Hepatic stellate cell (primary cell): Measurements from ENCODE around the gene HOMEZ.

Experiments used
- DNase-seq: peaks from one replicate; pipeline ENCODE4 v3.0.0; 2011; ENCODE audit warnings: low spot score

HOMEZ gene

DNA sequence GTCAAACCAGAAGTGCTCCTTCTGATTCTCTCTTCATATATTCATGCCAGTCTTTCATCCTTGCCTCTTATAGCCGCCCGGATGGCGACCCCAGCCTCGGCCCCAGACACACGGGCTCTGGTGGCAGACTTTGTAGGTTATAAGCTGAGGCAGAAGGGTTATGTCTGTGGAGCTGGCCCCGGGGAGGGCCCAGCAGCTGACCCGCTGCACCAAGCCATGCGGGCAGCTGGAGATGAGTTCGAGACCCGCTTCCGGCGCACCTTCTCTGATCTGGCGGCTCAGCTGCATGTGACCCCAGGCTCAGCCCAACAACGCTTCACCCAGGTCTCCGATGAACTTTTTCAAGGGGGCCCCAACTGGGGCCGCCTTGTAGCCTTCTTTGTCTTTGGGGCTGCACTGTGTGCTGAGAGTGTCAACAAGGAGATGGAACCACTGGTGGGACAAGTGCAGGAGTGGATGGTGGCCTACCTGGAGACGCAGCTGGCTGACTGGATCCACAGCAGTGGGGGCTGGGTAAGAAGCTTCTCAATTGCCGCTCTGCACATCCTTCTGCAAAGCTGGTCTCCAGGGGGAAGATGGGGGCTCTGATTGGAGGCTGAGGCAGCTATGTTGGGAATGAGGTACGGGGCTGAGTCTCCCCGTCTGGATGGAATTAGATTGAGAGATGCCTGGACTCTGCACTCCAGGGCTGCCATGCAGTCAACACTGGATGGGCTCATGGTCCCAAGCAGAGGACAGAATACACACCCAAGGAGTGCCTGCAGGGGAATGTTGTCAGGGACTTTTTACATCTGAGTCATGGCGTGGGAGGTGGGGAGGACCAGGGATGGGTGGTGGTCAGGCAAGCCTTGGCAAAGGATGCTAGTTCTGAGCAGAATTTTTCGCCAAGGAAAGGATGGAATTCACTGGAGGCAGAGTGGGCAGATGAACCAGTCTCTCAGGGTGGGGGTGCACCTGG is 22.0 kb upstream of the HOMEZ start:
- DNase-seq: no peak

DNA sequence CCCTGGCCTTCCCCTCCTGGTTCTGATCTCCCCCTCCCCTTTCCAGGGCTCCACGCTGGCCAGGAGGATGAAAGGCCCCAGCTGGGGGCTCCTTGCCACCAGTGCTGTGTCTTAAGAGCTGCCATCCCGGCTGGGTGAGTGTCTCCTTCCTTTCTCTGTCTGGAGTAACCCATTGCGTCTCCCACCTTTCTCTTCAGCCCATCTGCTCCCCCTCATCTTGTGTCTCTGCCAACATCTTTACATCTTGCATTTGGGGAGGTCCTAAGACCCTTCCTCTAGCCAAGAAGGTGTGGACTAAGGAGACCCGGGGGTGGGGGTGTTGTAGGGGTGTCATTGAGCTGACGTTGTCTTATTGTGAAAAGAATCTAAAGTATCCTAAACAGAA is 21.2 kb upstream of the HOMEZ start:
- DNase-seq: no peak

DNA sequence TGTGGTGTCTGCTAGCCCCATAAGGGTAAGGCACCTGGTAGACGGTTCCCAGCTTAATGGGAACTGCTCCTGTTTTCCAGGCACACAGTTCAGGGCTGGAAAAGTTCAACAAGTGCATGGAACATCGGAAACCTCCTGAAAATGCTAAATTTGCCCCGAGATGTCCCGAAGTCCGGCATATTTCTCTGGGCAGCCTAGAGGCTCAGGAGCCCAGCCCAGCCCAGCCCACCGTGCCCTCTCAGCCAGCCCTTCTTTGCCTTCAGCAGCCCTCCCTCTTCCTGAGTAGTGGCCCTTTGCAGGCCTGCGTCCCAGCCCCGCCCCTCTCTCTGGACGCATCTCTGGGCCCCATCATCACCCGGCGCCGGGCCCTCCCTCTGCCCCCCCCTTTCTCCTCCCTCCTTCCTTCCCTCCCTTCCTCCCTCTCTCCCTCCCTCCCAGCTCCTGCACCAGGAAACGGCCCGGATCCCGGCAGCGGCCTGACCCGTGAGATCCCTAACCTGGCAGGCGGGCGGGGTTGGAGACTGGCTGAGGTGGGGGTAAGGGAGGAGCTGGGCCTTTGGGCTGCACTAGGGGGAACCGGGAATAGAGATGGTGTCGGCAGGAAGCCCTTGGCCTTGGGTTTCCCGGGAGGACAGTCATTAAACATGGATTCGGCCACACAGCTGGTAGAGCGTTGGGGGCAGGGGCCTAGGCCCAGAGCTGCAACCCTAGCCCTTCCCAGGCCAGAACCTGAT is 20.6 kb upstream of the HOMEZ start, which contains the start of gene BCL2L2:
BCL2L2 (plus strand) TSS at position 422 of the 734 bp plus-strand sequence. CDS start 935 bp downstream, outside the sequence.
- peak; percentile 78 for DNase-seq

DNA sequence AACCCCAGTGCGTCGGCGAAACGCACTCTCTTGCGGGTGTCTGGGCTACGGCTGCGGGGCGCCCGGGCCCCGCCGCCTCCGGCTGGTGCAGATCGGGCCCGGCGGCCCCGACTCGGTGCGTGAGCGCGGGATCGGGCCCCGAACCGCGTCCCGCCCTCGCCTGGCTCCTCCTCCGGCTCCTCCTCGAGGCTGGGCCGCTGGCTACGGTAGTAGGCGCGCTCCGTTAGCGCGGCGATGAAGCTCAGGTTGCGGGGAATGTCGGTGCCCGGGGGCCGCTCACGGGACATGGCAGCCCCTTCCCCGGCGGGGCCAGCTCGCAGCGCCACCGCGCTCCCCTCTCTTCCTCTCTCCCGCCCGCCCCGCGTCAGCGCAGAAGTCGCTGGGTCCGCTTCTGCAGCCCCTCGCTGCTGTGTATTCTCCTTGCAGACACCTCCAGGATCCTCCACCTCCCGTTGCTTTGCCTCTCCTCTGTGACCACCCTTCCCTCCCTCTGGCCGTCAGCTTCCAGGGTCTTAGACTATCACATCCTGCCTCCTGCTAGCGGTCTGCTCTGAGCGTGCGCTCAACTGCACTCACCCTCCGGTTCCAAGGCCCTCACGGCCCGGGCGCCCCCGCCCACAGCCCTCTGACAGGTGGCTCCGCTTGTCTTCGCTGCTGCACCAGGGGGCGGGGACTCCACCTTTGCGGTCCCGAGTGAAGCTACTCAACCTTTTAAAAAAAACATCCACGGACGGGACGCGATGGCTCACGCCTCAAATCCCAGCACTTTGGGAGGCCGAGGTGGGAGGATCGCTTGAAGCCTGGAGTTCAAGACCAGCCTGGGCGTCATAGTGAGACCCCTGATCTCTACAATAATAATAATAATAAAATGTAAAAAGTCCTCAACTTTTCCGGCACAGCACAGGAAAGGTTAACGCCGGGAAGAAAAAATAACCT is 16.6 kb upstream of the HOMEZ start, which contains the start of gene PPP1R3E:
PPP1R3E (minus strand) TSS at position 570 of the 936 bp plus-strand sequence; CDS start at position 287, 283 bp downstream.
- DNase-seq: peak; percentile 37

DNA sequence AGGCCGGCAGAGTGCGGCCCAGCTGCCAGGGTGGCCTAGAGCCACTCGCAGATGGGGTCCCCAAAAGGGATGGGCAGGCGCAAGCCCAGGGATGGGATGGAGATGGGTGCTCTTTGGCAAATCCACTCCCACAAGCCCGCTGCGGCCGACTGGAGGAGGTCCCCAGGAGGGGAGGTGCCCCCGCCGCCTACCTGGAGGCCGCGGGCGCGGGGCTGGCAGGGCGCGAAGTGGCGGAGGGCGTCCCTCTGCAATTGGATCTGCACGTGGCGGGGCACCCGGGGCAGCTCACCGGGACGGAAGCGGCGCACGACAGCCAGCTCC is 16.0 kb upstream of the HOMEZ start:
- DNase-seq: no peak

DNA sequence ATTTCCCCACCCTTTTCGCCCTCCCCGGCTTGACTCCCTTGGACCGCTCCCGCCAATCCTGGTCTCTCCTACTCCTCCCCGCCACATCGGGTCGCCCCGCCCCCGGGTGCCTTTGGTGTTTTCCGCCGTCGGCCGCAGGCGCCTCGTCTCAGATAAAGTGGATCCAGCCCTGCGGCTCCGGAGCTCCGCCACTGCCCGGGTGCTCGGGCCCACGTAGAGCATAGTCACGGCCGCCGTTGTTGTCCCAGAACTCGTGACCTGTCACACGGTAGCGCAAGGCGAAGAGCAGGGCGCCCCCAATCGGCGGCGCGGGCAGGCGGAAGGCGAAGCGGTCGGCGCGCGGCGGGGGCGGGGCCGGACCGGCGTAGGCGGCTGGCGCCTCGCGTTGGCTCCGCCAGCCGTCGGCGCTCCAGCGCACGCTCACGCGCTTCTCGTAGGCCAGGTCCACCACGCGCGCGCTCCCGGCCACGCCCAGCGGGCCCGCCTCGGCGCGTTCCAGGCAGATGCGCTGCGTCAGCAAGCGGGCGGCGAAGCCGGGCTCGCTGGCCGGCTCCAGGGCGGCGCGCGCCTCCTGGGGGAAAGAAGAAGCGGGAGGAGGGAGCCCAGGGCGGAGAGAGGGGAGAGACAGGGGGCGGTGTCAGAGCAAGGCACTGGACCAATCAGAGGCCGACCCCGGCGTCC is 15.5 kb upstream of the HOMEZ start:
- DNase-seq: peak; percentile 99

DNA sequence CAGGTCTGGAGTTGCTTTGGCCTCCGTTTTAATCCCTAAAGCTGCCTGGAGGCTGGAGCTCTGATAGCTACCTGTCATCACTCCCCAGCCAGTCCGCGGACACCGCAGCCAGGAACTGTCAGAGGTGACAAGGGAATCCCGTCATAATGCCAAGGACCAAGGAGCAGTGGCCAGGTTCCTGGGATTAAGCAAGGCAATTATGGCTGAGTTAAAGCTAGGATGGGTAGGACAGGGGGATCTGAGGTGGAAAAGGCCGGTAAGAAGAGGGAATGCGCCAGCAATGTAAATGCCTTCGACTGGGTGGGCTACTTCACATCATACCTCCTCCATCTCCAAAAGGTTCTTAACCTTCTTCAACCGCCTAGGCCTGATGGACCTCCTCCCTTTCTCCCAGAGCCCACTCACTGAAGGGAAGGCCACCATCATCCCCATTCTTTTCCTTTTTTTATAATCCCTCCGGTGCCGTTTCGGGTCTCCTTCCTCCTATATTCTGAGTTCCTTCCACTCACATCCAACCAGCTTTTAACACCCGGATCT is 14.8 kb upstream of the HOMEZ start:
- peak; percentile 24 for DNase-seq

DNA sequence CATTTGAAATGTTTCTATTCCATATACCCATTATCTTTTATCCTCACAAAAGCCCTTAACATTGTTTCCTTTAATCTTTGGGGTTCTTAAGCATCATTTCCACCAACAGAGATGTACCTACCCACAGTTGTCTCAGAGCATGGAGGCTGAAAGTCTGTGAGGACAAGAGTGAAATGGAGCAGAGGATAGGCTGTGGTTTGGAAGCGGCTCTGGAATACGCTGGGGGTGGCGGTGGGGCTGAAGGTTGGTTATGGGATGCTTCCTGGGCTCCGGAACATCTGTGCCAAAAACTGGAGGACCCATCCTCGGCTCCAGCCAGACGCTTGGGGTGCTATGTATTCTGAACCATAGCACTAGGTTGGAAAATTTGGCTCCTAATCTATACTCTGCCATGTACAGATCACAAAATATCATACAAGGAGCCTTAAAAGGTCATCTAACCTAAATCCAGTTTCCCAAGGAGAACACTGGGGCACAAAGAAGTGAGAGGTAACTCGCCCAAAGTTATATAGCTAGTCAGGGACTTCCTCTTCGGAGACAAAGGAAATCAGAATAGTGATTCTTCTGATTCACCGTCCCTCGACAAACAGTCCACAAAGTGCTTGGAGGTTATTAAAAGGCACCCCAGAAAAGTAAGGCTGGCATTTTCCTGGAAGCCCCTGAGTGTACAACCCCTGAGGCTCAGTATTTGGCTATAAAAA is 14.2 kb upstream of the HOMEZ start:
- DNase-seq: no peak

DNA sequence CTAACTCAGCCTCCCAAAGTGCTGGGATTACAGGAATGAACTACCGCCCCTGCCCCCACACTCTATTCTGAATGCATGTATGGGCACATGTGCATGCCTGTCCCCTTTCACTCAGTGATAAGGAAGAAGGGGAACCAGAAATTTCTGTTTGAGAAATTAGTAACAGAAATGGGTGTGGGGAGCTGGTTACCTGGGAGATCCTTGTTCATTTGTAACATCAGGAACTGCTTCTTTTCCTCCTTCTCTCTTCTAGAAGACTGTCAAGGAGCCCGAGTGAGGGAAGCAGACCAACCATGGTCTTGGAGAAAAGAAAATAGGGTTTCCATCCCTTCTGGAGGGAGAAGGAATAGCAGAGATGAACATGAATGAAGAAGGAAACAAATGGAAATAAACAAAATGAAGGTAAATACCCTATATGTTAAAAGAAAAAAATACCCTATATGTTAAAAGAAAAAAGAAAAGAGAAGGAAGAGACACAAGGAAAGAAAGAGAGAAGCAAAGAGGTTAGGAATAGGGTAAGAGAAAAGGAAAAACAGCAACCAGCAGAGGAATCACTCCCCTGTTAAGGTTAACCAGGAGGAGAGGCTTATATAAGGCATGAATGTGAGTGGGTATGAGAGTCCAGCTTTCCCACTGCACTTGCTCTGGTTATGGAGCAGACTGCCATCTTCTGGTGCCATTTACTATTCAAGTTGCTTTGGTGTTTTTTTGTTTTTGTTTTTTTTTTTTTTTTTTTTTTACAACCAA is 13.5 kb upstream of the HOMEZ start:
- DNase-seq: peak; percentile 22

DNA sequence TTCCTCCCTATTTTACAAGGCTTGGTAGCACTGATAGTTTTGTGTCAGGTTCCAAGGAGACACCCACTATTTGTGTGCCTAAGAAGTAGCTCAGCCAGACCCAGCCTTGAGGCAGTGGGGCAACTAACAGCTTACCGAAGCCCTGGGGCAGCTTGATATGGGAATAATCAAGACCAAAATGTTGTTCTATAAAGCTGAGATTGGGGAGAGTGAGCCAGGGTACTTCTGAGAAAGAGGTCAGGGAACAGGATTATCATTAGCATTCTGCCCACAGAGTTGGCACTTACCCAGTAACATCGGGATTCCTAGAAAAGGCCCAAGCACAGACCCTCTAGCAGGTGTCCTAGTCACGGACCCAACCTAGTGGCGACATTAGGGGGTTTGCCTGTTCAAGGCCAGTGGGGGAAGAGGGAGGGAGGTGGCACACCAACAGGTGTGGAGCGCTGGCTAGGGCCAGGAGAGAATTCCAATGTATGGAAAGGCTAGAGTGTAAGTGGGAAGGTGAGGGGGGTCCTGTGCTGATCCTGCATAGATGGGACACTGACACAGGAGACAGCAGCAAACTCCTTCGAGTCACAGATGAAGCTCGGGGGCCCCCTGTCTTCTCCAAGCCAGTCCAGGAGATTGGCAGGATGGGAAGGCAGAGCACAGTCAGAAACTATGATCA is 11.8 kb upstream of the HOMEZ start:
- DNase-seq: no peak

DNA sequence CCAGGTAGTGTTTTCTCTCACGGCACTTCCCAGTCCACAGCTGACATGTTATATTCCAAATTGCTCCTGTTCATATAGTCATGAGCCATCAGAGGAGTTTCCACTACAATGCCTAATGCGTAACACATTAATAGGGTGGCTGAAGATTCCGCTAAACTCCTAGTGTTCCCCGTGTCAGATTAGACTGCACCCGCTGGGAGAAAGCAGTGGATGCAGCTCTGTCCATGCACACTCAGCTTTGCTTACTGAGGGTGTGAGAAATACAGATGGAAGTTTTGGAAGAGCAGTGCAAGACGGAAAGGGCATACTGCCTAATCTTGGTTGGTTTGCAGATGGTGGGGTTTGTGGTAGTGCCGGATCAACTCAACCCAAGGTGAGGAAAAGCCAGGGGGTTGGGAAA is 11.2 kb upstream of the HOMEZ start:
- DNase-seq: no peak

DNA sequence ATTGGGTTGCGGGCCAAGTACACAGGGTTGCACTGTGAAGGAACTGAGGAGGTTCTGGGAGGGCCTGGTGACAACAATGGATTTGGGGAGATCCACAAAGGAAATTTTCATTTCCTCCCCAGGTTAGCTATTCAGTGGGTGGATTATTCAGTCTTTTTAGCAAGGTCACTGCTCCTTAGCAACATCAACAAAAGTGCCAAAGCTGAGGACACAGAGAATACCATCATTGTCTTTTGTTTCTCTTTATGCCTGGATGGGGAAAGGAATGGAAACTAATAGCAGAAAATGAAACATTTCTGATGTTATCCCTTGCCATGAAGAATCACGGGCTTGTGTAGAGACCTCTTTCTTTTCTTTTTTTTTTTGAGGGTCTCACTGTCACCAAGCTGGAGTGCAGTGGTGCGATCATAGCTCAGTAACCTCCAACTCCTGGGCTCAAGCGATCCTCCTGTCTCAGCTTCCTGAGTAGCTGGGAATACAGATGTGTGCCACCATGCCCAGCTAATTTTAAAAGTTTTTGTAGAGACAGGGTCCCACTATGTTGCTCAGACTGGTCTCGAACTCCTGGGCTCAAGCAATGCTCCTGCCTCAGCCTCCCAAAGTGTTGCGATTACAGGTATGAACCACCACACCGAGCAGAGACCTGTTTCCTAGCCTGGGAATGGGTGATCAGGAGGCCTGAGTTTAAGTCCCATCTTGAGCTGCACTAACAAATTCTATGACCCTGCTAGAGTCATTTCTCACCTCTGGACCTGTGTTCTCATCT is 10.3 kb upstream of the HOMEZ start:
- no peak for DNase-seq

DNA sequence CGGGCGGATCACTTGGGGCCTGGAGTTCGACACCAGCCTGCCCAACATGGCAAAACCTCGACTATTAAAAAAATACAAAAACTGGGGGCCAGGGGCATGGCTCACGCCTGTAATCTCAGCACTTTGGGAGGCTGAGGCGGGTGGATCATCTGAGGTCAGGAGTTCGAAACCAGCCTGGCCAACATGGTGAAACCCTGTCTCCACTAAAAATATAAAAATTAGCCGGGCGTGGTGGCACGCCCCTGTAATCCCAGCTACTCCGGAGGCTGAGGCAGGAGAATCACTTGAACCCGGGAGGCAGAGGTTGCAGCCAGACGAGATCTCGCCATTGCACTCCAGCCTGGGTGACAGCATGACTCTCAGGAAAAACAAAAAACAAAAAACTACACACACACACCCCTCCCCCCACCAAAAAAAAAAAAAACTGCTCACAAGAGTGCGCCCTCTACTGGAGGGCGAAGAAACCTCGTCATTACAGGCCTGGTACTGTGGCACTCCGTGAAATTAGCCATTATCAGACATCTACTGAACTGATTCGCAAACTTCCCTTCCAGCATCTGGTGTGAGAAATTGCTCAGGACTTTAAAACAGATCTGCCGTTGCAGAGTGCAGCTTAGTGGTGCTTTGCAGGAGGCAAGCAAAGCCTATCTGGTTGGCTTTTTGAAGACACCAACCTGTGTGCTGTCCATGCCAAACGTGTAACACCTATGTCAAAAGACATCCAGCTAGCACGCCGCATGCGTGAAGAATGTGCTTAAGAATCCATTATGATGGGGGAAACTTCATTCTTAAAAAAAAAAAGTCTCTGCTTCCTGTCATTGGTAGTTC is 9.0 kb upstream of the HOMEZ start:
- DNase-seq: peak; percentile 11

DNA sequence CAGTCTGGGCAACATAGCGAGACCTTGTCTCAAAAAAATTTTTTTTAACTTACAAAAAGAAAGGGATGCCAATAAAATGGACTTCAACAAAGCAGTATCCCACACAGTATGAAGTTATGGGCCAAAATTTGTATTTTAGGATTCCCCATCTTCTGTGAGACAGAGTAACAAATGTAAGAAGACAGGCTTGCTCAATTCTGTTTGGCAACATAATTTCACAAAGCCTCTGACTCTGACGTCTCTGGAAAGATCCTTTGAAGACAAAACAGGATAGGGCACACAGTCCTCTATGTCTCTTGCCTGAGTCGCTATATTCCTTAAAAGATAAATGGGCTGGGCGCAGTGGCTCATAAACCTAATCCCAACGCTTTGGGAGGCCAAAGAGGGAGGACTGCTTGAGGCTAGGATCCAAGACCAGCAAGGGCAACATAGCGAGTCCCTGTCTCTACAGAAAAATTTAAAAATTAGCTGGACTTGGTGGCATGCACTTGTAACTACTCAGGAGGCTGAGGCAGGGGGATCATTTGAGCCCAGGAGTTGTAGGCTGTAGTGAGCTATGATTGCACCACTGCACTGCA is 1.1 kb upstream of the HOMEZ start:
- DNase-seq: no peak

DNA sequence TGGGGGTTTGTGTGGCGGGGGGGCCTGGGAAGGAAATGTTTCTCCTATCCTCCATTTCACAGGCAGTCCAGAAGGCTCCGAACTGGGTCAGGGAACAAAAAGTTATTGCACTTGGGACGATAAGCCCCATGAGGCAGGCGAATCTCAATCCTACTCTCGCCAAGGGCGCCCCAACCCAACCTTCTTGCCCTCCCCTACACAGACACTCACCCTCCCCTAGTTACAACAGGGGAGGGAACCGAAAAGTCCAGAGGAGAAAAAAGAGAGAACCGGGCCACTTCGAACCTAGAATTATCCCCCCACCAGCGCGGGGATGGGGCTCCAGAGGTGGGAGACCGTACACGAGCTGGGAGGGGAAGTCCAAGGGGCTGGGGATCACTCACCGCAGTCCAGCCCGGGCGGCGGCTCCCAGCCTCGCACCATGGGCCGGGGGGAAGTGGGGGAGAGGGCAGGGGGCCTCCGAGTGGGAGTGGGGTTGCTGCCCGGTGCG is 357 bp downstream of the HOMEZ start:
- DNase-seq: peak; percentile 38

DNA sequence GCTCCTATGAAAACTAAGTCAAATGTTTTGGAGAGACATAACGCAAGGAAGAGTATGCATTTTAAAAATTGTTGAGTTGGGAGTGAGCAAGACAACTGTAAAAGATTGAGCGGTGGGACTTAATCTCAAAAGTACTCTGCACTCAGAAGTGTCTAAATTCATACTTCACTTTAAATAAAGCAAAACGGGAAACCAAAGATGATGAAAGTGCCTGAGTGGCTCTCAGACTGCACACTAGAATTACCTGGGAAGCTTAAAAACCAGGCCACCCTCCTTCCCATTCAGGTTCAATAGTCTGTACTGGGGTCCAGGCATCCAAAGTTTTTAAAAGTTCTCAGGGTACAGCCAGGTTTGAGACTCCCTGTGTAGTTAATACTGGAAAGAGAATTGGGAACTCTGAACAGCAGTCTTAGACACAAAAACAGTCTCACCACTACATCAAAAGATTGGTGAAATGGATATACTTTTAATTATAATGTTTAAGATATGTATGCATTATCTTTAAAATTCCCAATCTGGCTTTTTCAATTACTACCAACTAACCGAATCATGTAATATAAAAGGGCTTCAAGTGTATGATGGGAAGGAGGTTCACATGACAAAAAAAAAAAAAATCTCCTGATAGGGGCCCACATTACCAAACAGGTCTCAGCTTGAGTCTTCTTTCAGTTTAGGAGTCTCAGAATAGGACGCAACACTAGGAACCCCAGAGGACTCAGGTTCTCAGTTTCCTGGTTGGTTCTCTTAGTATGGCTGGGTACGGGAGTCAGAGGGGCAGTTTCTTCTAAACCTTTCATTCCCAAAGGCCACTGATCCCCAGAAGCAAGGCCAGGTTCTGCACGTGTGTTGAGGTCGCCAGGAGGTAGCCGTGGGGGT is 1.0 kb downstream of the HOMEZ start:
- no peak for DNase-seq
